ENCODE results near the gene ANGPTL2. TPM values are rescaled to one million over a fixed set of nuclear protein-coding genes. Genes with fewer than 3 reads are reported as not detected.

Gene ANGPTL2
- total RNA-seq, 6 donors from 2014 or later, result 3.9 to 26.0 (median 7.9) TPM

DNA sequence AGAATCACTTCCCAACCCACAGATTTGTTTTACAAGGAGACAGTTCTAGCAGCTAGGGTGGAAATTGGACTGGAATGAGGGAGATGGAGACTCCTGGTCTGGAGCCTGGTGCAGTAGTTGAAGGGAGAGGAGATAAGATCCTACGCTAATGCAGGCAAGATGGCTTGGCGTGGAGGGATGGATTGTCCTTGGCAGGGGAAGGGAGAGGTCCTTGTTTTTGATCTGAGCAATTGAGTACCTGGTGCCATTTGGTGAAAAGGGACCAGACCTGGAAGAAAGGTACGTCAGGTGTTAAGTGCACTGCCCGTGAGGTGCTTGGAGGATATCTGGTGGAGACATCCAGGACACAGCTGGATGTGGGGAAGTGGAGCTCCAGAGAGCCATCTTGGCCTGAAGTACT is 35.7 kb downstream of the ANGPTL2 start:
- Histone ChIP-seq H3K9me3 (no peaks in the 10 kb centered on the region), H3K4me1 (peaks cover 0 to 5% (median 1%) of the 10 kb centered on the region in 4 donors), H3K27ac (no peak overlapping the region), H3K36me3 (peaks cover 0 to 27% (median 0%) of the 10 kb centered on the region in 4 donors), H3K27me3 (no peaks in the 10 kb centered on the region), H3K4me3 (no peak overlapping the region)
- no peak for ATAC-seq (ENCODE audit: low FRiP score in 2 of 2)
- DNase-seq, result no peak
- 95 to 96% methylated on average over 4 of the region's 4 CpGs for WGBS, 2 donors
- no peak for TF ChIP-seq POLR2AphosphoS5 (IDR thresholded peaks at IDR 0.05)
- TF ChIP-seq, protein P1, sequence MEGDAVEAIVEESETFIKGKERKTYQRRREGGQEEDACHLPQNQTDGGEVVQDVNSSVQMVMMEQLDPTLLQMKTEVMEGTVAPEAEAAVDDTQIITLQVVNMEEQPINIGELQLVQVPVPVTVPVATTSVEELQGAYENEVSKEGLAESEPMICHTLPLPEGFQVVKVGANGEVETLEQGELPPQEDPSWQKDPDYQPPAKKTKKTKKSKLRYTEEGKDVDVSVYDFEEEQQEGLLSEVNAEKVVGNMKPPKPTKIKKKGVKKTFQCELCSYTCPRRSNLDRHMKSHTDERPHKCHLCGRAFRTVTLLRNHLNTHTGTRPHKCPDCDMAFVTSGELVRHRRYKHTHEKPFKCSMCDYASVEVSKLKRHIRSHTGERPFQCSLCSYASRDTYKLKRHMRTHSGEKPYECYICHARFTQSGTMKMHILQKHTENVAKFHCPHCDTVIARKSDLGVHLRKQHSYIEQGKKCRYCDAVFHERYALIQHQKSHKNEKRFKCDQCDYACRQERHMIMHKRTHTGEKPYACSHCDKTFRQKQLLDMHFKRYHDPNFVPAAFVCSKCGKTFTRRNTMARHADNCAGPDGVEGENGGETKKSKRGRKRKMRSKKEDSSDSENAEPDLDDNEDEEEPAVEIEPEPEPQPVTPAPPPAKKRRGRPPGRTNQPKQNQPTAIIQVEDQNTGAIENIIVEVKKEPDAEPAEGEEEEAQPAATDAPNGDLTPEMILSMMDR (IDR thresholded peaks at IDR 0.05), result no peak
- TF ChIP-seq POLR2A (IDR thresholded peaks at IDR 0.05), result no peak
- no peak for TF ChIP-seq EP300 (IDR thresholded peaks at IDR 0.05)

DNA sequence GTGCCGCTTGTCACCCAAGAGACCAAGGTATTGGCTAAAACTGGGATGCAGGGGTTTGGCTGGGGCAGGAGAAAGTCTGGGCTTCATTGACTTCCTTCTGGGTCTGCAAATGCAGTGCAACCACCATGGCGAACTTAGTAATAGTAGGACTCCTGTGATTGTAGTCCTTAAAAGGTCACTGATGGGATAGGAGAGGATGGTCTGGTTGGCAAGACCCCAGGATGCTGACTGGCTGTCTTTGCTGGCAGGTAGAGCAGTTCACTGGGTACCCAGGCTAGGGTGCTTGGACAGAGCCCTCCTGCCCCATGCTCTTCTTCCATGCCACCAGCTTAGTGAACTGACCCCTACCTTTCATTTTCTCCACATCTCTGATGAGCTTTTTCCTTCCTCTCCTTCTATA is 37.2 kb downstream of the ANGPTL2 start:
- Histone ChIP-seq H3K27me3 (no peaks in the 10 kb centered on the region), H3K4me3 (no peak overlapping the region), H3K4me1 (peaks cover 0 to 5% (median 1%) of the 10 kb centered on the region in 4 donors), H3K9me3 (no peaks in the 10 kb centered on the region), H3K36me3 (peaks cover 0 to 22% (median 0%) of the 10 kb centered on the region in 4 donors), H3K27ac (no peak overlapping the region)
- ATAC-seq (ENCODE audit: low FRiP score in 2 of 2) (no peak), DNase-seq (no peak)
- TF ChIP-seq POLR2A (IDR thresholded peaks at IDR 0.05) (no peak), EP300 (IDR thresholded peaks at IDR 0.05) (no peak), POLR2AphosphoS5 (IDR thresholded peaks at IDR 0.05) (no peak)
- TF ChIP-seq, protein P1 (IDR thresholded peaks at IDR 0.05), result no peak
- 96 to 100% methylated on average over 2 of the region's 2 CpGs for WGBS, 2 donors

DNA sequence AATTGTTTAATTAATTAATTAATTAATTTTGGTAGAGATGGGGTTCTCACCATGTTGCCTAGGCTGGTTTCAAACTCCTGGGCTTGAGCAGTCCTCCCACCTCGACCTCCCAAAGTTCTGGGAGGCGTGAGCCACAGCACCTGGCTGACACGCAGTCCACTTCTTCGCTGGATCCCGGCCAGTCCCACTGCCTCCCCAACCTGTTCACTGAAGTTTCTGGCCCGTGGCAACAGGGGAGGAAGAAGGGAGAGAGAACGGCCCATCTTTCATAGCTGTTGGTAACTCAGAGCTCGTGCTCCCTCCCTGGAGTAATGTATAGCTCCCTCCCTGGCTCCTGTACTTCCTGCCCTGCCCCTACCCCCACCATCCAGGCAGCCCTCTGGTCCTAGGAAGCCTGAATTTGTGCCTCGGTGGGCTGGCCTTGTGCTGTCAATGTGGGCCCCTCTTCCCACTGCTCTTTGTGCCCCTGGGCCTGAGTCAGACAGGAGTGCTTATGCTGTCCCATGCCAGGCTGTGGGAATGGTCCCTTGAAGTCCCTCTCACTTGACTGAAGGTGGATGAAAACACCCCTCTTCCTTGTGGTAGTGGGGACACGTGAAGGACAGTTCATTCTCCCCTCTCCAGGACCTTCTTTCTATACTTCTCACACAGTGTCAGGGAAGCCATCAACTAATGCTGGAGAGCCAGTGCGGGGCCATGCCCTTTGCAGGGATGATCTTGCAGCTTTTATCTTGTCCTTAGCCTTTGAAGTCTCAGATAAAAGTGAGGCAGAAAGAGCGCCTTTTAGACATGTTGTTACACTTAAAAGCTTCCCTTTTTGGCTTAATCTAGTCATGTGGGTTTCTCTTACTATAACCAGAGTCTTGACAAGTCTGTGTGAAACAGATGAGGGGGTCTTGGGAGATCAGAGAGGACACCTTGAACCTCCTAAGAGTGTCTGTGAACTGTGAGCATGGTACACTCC is 38.1 kb downstream of the ANGPTL2 start:
- Histone ChIP-seq H3K4me3 (no peak overlapping the region), H3K27ac (no peak overlapping the region), H3K9me3 (no peaks in the 10 kb centered on the region), H3K4me1 (peaks cover 0 to 5% (median 1%) of the 10 kb centered on the region in 4 donors), H3K27me3 (no peaks in the 10 kb centered on the region), H3K36me3 (peaks cover 0 to 21% (median 0%) of the 10 kb centered on the region in 4 donors)
- TF ChIP-seq, protein P1 (IDR thresholded peaks at IDR 0.05), result no peak
- TF ChIP-seq POLR2AphosphoS5 (IDR thresholded peaks at IDR 0.05) (no peak), EP300 (IDR thresholded peaks at IDR 0.05) (no peak), POLR2A (IDR thresholded peaks at IDR 0.05) (no peak)
- no peak for DNase-seq
- ATAC-seq (ENCODE audit: low FRiP score in 2 of 2), result no peak
- WGBS, 2 donors, result 93 to 95% methylated on average over 12 of the region's 12 CpGs

DNA sequence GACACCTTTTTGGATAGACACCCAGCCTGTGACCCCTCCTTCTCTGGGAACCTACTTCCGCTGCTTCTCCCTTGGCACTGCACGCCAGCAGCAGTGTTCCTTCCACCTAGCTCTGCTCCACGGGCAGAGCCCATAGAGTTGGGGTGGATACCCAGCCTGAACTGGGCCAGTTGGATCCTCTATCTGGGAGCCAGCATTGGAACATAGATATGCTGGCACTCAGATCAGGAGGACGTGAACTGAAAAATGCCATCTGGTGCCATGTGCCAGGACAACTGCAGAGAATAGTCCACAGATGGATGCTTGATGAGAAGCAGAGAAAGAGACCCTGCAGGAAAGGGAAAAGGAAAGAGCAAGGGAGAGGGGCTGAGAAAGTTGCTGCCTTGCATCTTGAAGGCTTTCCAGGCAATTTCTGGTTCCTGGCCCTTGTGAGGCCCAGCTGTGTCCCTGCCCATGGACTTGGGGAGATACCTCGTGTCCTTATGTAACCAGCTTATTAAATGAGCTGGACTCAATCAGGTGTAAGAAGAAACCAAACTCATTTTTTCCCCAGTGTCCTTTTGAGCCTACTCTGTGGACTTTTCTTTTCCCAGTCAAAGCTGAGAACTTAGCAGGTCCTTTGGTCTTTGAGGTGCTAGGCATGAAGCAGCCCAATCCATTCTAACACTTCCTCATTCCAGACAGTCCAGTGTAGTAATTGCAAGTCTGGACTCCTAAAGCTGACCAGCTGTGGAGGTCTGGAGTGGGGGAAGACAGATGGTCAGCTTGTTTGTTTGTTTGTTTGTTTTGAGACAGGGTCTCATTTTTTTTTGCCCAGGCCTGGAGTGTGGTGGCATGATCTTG is 39.1 kb downstream of the ANGPTL2 start:
- DNase-seq (no peak), ATAC-seq (ENCODE audit: low FRiP score in 2 of 2) (no peak)
- no peaks in the 10 kb centered on the region for H3K27me3 ChIP-seq
- peaks cover 0 to 5% (median 1%) of the 10 kb centered on the region in 4 donors for H3K4me1 ChIP-seq
- TF ChIP-seq, protein P1 (IDR thresholded peaks at IDR 0.05), result no peak
- TF ChIP-seq EP300 (IDR thresholded peaks at IDR 0.05) (no peak), POLR2AphosphoS5 (IDR thresholded peaks at IDR 0.05) (no peak), POLR2A (IDR thresholded peaks at IDR 0.05) (no peak)
- WGBS, 2 donors, result 67 to 87% methylated on average over 5 of the region's 5 CpGs
- no peaks in the 10 kb centered on the region for H3K9me3 ChIP-seq
- peaks cover 0 to 15% (median 0%) of the 10 kb centered on the region in 4 donors for H3K36me3 ChIP-seq
- no peak overlapping the region for H3K27ac ChIP-seq
- no peak overlapping the region for H3K4me3 ChIP-seq
